ENCODE results near the gene B3GNT8. TPM values are rescaled to one million over a fixed set of nuclear protein-coding genes. Genes with fewer than 3 reads are reported as not detected.

The B3GNT8 gene
- total and polyA plus RNA-seq, 2 experiments from 2014 or later: 0.71 to 1.8 TPM

GRCh38 chr19:41443813-41444455 lies 16.8 kb upstream of the B3GNT8 start:
- Mint-ChIP-seq H3K27ac (no peak overlapping the region), H3K9me3 (peaks cover 3% of the 10 kb centered on the region; the same call in 2 of the 3 replicates), H3K27me3 (ENCODE audit: insufficient read depth, low read depth, poor library complexity) (peaks cover 11% of the 10 kb centered on the region), H3K36me3 (ENCODE audit: low read depth) (no peaks in the 10 kb centered on the region), H3K4me3 (no peak overlapping the region), H3K4me1 (peaks cover 12% of the 10 kb centered on the region)
- no peak overlapping the region for H3K4me3 ChIP-seq
- no peaks in the 10 kb centered on the region for H3F3A ChIP-seq (replicated peaks; ENCODE audit: low read depth)
- H3K27ac ChIP-seq (ENCODE audit: low read depth): no peak overlapping the region
- H3K9me2 ChIP-seq (ENCODE audit: insufficient read depth): no peaks in the 10 kb centered on the region
- TF ChIP-seq CTCF (conservative IDR thresholded peaks at IDR 0.05; ENCODE audit: low read depth in 2 of 2) (0 out of 4 replicates have a peak, but pooled peaks of 1 of the 2 experiments have one; percentile 1), EZH2 (IDR thresholded peaks at IDR 0.05; ENCODE audit: low read depth, unreplicated experiment) (no peak)
- H4K20me1 ChIP-seq (replicated peaks; ENCODE audit: insufficient read depth): no peaks in the 10 kb centered on the region
- peaks cover 2% of the 10 kb centered on the region for H3K4me1 ChIP-seq (ENCODE audit: insufficient read depth)
- peaks cover 13% of the 10 kb centered on the region; the same call in 1 of the 2 replicates for H3K27me3 ChIP-seq (ENCODE audit: insufficient read depth)
- ATAC-seq (no peak), DNase-seq (ENCODE audit: low spot score) (no peak)
- H2AFZ ChIP-seq: peak overlapping the region; percentile 47
- H3K79me2 ChIP-seq (replicated peaks; ENCODE audit: insufficient read depth): peaks cover under 1% of the 10 kb centered on the region
- no peaks in the 10 kb centered on the region for H3K36me3 ChIP-seq (ENCODE audit: insufficient read depth)
- no peak overlapping the region; the same call in 1 of the 2 replicates for H3K4me2 ChIP-seq

- peaks cover 8% of the 10 kb centered on the region for H3K4me1 ChIP-seq (ENCODE audit: insufficient read depth)
- H3K4me1 Mint-ChIP-seq: peaks cover 18% of the 10 kb centered on the region
- H3K36me3 Mint-ChIP-seq (ENCODE audit: low read depth): peaks cover 6% of the 10 kb centered on the region
- H3F3A ChIP-seq (replicated peaks; ENCODE audit: low read depth): no peaks in the 10 kb centered on the region
- 0 out of 2 replicates have a peak, but pooled peaks cover 5% of the 10 kb centered on the region for H3K27me3 ChIP-seq (ENCODE audit: insufficient read depth)
- no peak within 1 kb of the TSS for H3K4me3 Mint-ChIP-seq
- H3K9me3 Mint-ChIP-seq: peaks cover 3% of the 10 kb centered on the region; the same call in 2 of the 3 replicates
- no peak within 1 kb of the TSS for H3K27ac ChIP-seq (ENCODE audit: low read depth)
- H3K4me2 ChIP-seq: no peak within 1 kb of the TSS; the same call in 1 of the 2 replicates
- H3K79me2 ChIP-seq (replicated peaks; ENCODE audit: insufficient read depth): peaks cover 9% of the 10 kb centered on the region
- H3K4me3 ChIP-seq: no peak within 1 kb of the TSS
- ATAC-seq (no peak), DNase-seq (ENCODE audit: low spot score) (no peak)
- no peaks in the 10 kb centered on the region for H3K9me2 ChIP-seq (ENCODE audit: insufficient read depth)
- H3K27ac Mint-ChIP-seq: no peak within 1 kb of the TSS
- no peaks in the 10 kb centered on the region for H3K36me3 ChIP-seq (ENCODE audit: insufficient read depth)
- no peaks in the 10 kb centered on the region; the same call in 1 of the 2 replicates for H4K20me1 ChIP-seq (replicated peaks; ENCODE audit: insufficient read depth)
- peak within 1 kb of the TSS; percentile 47 for H2AFZ ChIP-seq
- H3K27me3 Mint-ChIP-seq (ENCODE audit: insufficient read depth, low read depth, poor library complexity): peaks cover 11% of the 10 kb centered on the region
- TF ChIP-seq REST (IDR thresholded peaks at IDR 0.05; ENCODE audit: unreplicated experiment) (no peak), CTCF (conservative IDR thresholded peaks at IDR 0.05; ENCODE audit: low read depth in 2 of 2) (no peak), ETS1 (IDR thresholded peaks at IDR 0.05) (no peak), ZNF331 (CRISPR knock-in tag; IDR thresholded peaks at IDR 0.05; ENCODE audit: low read depth) (no peak), NANOG (IDR thresholded peaks at IDR 0.05; ENCODE audit: borderline replicate concordance) (no peak), JUNB (IDR thresholded peaks at IDR 0.05; ENCODE audit: unreplicated experiment) (no peak), ZNF114 (CRISPR knock-in tag; IDR thresholded peaks at IDR 0.05) (no peak), CREB1 (CRISPR knock-in tag; IDR thresholded peaks at IDR 0.05; ENCODE audit: low read depth) (no peak)
These were observed 15.5 kb upstream of the B3GNT8 start, which contains the start of gene ERICH4 for GRCh38 chr19:41442473-41443355. Gene ERICH4, plus strand, starts transcription at chr19:41443156. Its CDS starts 14 bp downstream, at chr19:41443170.

Data from GM23338 (cell line).